NOMO-1 treated with DMSO at 0.1 percent for 48 hours (cell line): ENCODE results near the gene SAP30BP.

ENCODE experiments used
- DNase-seq: peaks from one replicate; lab custom pipeline; 2025; ENCODE audit not compliant: unreplicated experiment; lab: John Stamatoyannopoulos, UW

The SAP30BP gene

GRCh38 chr17:75684249-75684648, 17.1 kb downstream of the SAP30BP start:
- DNase-seq, result no peak

DNA sequence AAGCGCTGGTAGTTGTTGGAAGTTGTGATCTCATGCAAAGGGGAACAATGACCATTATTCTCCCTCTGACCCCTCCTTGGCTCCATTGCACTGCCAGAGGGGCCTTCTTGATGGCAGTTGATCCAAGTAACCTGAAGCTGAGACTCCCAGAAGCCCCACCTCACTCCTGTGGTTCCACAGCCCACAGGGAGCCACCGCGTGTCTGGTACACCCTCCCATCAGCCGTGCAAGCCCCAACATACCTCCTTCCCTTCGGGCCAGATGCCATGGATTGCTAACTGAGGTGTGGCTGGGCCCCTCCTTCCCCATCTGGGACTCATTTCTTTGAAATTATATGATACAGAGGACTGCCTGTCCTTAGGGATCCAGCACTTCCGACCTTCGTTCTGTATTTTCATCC, 17.8 kb downstream of the SAP30BP start:
- DNase-seq, result no peak

DNA sequence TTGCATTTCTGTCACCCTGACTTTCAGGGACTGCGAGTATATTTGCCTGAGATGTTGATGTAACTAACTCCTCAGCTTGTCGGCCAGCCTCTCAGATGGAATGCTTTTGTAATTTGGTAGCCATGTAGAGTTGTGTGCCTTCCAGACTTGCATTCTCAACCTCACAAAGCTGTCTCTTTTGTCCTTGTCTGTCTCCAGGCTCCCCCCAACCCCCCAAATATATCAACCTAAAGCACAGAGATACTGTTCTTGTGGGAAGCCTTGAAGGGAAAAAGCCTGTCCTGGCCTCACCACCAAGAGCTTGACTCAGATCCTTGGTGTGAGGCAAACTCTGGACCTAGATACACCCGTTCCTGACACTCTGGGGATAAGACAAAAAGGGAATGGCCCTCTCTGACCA, 18.4 kb downstream of the SAP30BP start:
- no peak for DNase-seq

DNA sequence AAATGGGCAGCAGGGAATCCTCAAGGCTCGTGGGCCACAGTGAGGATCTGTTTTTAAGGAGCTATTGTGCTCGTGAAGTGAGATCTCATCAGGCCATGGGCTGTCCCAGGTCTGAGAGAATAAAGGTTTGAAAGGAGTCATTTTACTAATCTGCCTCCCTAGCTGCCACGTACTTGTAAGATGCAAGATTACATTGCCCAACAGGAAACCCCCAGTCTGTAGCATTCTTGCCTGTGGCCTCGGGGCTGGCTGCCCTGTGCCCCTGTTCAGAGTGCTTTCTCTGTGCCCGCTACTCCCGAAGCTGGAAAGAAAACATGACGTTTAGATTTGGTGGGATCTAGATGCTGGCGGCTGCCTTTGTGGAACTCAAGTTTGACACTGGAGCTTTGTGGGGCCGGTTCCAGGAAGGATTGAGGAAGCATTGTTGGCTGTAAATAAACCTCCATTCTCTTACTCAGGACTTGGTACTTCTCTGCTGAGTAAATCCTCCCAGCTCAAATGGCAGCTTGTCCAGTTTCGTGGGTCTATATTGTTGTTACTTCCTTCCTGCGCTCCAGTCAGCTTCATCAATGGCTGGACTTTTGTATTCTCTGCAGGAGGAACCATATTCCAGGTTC, 21.2 kb downstream of the SAP30BP start:
- DNase-seq, result peak; percentile 66

GRCh38 chr17:75689441-75689873, 22.3 kb downstream of the SAP30BP start:
- DNase-seq, result no peak

GRCh38 chr17:75691371-75691791, 24.2 kb downstream of the SAP30BP start:
- no peak for DNase-seq

- DNase-seq, result no peak
Observed at GRCh38 chr17:75691801-75692626, 24.9 kb downstream of the SAP30BP start.

- DNase-seq, result no peak
Observed at GRCh38 chr17:75692976-75693375, 25.8 kb downstream of the SAP30BP start.

GRCh38 chr17:75693500-75694481, 26.7 kb downstream of the SAP30BP start:
- DNase-seq, result no peak

DNA sequence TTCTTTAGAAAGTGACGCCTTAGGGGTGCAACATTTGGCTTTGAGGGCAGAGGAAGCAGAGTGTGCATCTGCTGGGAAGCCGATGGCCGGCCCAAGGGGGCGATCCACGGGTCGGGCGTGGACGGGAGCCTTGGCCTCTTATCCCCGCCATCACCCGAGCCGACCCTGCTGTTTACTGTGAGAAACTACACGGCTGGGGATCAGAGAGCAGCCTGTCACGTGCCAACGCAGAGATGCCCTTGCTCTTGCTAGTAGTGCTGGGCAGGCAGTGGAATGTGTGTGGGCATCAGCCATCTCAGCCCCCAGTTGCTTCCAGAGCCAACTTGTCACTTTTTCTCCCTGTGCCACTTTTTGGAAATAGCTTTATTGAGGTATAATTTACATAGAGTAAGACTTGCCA, 27.4 kb downstream of the SAP30BP start:
- DNase-seq, result no peak

DNA sequence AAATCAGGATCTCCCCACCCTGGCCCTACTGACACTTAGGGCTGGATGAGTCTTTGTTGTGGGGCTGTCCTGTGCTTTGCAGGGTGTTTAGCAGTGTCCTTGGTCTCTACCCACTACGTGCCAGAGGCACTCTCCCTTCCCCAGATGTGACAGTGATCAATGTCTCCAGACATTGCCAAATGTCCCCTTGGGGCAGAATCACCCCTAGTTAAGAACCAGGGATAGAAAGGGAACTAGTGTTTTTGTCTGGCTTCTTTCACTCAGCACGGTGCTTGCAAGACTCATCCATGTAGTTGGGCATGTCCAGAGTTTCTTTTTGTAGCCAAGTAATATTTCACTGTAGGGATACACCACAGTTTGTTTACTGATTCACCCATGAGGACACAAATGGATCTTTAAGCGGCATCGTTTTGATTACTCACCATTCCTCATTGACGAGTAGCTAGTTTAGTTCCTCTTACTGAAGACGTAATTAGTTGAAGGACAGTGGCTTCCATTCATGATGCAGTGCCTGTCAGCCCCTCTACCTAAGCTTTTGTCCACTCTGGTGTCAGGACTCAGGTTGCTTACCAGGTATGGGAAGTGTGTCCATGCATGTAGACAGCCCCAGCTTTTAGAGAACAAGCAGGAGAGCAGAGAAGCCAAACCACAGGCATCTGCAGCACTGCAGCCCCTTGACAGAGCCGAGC, 28.1 kb downstream of the SAP30BP start:
- DNase-seq, result no peak

DNA sequence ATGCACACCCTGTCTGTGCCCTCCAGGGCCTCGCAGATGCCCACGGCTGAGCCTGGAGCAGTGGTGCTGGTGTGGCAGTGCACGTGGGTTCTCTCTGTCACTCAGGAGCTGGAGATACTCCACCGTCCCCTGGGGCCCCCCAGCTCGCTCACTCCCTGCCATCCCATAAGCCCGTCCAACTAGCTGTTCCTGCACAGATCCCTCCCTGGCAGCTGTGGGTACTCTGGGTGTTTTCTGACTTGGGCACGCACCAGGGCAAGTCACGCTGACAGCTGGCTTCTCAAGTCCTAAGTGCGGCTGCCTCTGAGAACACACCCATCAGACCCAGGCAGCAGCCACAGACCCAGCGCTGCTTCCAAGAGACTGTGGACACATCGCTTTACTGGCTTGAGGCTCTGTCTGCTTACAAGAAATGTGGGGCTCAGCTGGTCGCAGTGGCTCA, 28.7 kb downstream of the SAP30BP start:
- DNase-seq, result no peak

GRCh38 chr17:75697651-75698291, 30.6 kb downstream of the SAP30BP start:
- no peak for DNase-seq

- no peak for DNase-seq
Observed at GRCh38 chr17:75698659-75699058, 31.5 kb downstream of the SAP30BP start.

- no peak for DNase-seq
Observed at GRCh38 chr17:75701288-75701687, 34.1 kb downstream of the SAP30BP start.

GRCh38 chr17:75703191-75703590, 36.1 kb downstream of the SAP30BP start:
- DNase-seq, result no peak

DNA sequence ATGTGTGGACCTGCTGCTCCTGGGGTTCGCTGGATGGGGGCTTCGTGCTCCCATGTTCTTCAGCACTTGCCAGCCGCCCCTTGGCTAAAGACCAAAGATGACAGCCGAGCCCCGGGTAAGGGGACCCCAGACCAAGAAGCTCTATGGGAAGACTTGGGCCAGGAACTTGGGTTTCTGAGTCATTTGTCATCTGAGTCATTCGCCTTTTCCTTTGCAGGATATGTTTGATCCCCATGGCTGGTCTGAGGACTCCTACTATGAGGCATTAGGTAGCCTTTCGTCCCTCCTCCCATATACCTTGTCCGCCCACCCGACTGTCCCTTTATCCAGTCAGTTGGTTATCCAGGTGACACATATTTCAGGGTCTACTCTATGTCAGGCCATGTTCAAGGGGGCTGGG, 36.5 kb downstream of the SAP30BP start:
- DNase-seq, result no peak

- no peak for DNase-seq
Observed at GRCh38 chr17:75704963-75705875, 38.1 kb downstream of the SAP30BP start.

DNA sequence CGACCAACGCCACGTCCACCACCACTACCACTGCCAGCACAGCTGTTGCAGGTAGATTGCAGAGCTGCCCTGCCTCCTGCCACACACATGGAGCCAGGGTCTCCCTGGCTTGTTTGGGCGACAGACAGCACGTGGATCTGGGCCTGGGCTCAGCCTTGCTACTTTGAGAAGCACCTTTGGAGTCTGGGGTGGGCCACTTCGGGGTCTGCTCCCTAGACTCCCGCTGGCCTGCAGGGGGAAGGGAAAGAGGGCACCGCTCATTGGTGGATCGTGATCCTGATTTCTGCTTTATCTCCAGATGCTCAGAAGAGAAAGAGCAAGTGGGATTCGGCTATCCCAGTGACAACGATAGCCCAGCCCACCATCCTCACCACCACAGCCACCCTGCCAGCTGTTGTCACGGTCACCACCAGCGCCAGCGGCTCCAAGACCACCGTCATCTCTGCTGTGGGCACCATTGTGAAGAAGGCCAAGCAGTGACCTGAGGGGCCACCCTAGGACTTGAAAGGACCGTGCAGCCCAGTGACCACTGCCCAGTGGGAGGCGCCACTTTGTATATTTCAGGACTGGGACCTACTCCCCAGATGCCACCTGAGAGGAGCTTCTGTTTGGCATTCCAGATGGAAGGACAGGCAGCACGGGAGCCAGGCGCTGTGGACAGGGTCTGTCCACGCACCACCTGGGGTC, 39.0 kb downstream of the SAP30BP start:
- no peak for DNase-seq
